ENCODE data around the gene MCUB. TPM values are rescaled to one million over a fixed set of nuclear protein-coding genes. Genes with fewer than 3 reads are reported as not detected.

The MCUB gene
- total and polyA plus RNA-seq, 2 donors (not counting 3 experiments of a cell fraction or from before 2014, with no cell fraction given) = 32.5 to 53.8 TPM

- Histone ChIP-seq H4K20me1 (replicated peaks; ENCODE audit: control insufficient read depth, extremely low read depth, insufficient read depth, low read length) (no peaks in the 10 kb centered on the region), H3K9ac (replicated peaks; ENCODE audit: extremely low read depth, insufficient read depth, low read length) (no peak overlapping the region), H3K4me1 (ENCODE audit: control insufficient read depth, extremely low read depth, insufficient read depth, low read length) (peaks cover 4% of the 10 kb centered on the region), H3K27ac (ENCODE audit: insufficient read depth, low read depth, low read length) (no peak overlapping the region), H3K9me3 (replicated peaks; ENCODE audit: control insufficient read depth, insufficient read depth, low read length) (no peaks in the 10 kb centered on the region), H3K9me1 (replicated peaks; ENCODE audit: control insufficient read depth, extremely low read depth, insufficient read depth, low read length) (no peaks in the 10 kb centered on the region), H3K4me2 (ENCODE audit: insufficient read depth, low read length) (no peak overlapping the region), H2AFZ (ENCODE audit: low read depth, low read length) (no peak overlapping the region), H3K27me3 (ENCODE audit: control insufficient read depth in 2 of 2, insufficient read depth in 2 of 2, low read length in 2 of 2) (no peaks in the 10 kb centered on the region), H3K79me2 (ENCODE audit: control insufficient read depth, insufficient read depth, low read length) (no peaks in the 10 kb centered on the region), H3K36me3 (ENCODE audit: control insufficient read depth in 2 of 2, extremely low read depth in 1 of 2, insufficient read depth in 2 of 2, low read length in 2 of 2) (no peaks in the 10 kb centered on the region), H3K4me3 (replicated peaks in 1 of 3; ENCODE audit: insufficient read depth in 1 of 3, low read depth in 1 of 3, low read length in 3 of 3) (no peak overlapping the region)
- ChIA-PET POLR2A (no interaction called here), CTCF (no interaction called here)
- no TSS peak for BruUV-seq (replicated peaks)
- intact Hi-C loops (cut with micrococcal nuclease) (no loop called here), dilution Hi-C loops (cut with MboI; ENCODE audit: extremely low pct_ligation_motif_present, low sequenced_read_pairs) (no loop called here)
- DNase-seq (ENCODE audit: low read depth, low spot score) = no peak
- no peak for TF ChIP-seq EZH2 (IDR thresholded peaks at IDR 0.05; ENCODE audit: borderline replicate concordance, low read depth, low read length, severe bottlenecking)
- TF ChIP-seq POLR2AphosphoS5 (IDR thresholded peaks at IDR 0.05; ENCODE audit: insufficient read depth, low read depth, low read length) = no peak
- TF ChIP-seq MAX (IDR thresholded peaks at IDR 0.05; ENCODE audit: insufficient read depth, insufficient read length) = no peak
- TF ChIP-seq POLR2A (IDR thresholded peaks at IDR 0.05; ENCODE audit: low read depth, low read length) = no peak
- no peak for FAIRE-seq
These were observed 49.4 kb downstream of the MCUB start for GRCh38 chr4:109609431-109609830.

- BruUV-seq (replicated peaks) = no TSS peak
- H3K4me3 ChIP-seq (replicated peaks in 1 of 3; ENCODE audit: insufficient read depth in 1 of 3, low read depth in 1 of 3, low read length in 3 of 3) = no peak overlapping the region
- H3K27ac ChIP-seq (ENCODE audit: insufficient read depth, low read depth, low read length) = no peak overlapping the region
- FAIRE-seq (no peak), DNase-seq (ENCODE audit: low read depth, low spot score) (no peak)
- no peaks in the 10 kb centered on the region for H3K79me2 ChIP-seq (ENCODE audit: control insufficient read depth, insufficient read depth, low read length)
- H3K9me1 ChIP-seq (replicated peaks; ENCODE audit: control insufficient read depth, extremely low read depth, insufficient read depth, low read length) = no peaks in the 10 kb centered on the region
- dilution Hi-C loops (cut with MboI; ENCODE audit: extremely low pct_ligation_motif_present, low sequenced_read_pairs) (no loop called here), intact Hi-C loops (cut with micrococcal nuclease) (no loop called here)
- CTCF ChIA-PET = interaction anchor here (0.6 kb wide), 1 partner anchor 37 kb away, joined by 5 read pairs; no protein-coding TSS in a partner anchor
- POLR2A ChIA-PET = no interaction called here
- peaks cover 4% of the 10 kb centered on the region for H3K4me1 ChIP-seq (ENCODE audit: control insufficient read depth, extremely low read depth, insufficient read depth, low read length)
- H3K9ac ChIP-seq (replicated peaks; ENCODE audit: extremely low read depth, insufficient read depth, low read length) = no peak overlapping the region
- H3K9me3 ChIP-seq (replicated peaks; ENCODE audit: control insufficient read depth, insufficient read depth, low read length) = no peaks in the 10 kb centered on the region
- no peaks in the 10 kb centered on the region for H3K27me3 ChIP-seq (ENCODE audit: control insufficient read depth in 2 of 2, insufficient read depth in 2 of 2, low read length in 2 of 2)
- H4K20me1 ChIP-seq (replicated peaks; ENCODE audit: control insufficient read depth, extremely low read depth, insufficient read depth, low read length) = no peaks in the 10 kb centered on the region
- H3K4me2 ChIP-seq (ENCODE audit: insufficient read depth, low read length) = no peak overlapping the region
- no peaks in the 10 kb centered on the region for H3K36me3 ChIP-seq (ENCODE audit: control insufficient read depth in 2 of 2, extremely low read depth in 1 of 2, insufficient read depth in 2 of 2, low read length in 2 of 2)
- no peak overlapping the region for H2AFZ ChIP-seq (ENCODE audit: low read depth, low read length)
- TF ChIP-seq FOS (IDR thresholded peaks at IDR 0.05; ENCODE audit: borderline replicate concordance, insufficient read depth, low read length) (no peak), GATA2 (IDR thresholded peaks at IDR 0.05; ENCODE audit: insufficient read depth, insufficient read length, low read depth, low read length) (no peak), MYC (IDR thresholded peaks at IDR 0.05; ENCODE audit: low read depth, low read length) (no peak), POLR2AphosphoS5 (IDR thresholded peaks at IDR 0.05; ENCODE audit: insufficient read depth, low read depth, low read length) (no peak), MAX (IDR thresholded peaks at IDR 0.05; ENCODE audit: insufficient read depth, insufficient read length) (no peak), CTCF (IDR thresholded peaks at IDR 0.05; ENCODE audit: extremely low read depth in 1 of 2, insufficient read depth in 1 of 2, low read depth in 1 of 2, low read length in 2 of 2) (no peak), EZH2 (IDR thresholded peaks at IDR 0.05; ENCODE audit: borderline replicate concordance, low read depth, low read length, severe bottlenecking) (no peak), JUN (IDR thresholded peaks at IDR 0.05; ENCODE audit: borderline replicate concordance, insufficient read depth, insufficient read length, low read depth) (no peak), POLR2A (IDR thresholded peaks at IDR 0.05; ENCODE audit: low read depth, low read length) (no peak)
These were observed 50.4 kb downstream of the MCUB start for GRCh38 chr4:109610489-109610888.

Data from endothelial cell of umbilical vein (primary cell).